Measurements from ENCODE around the gene CEP120.

Gene CEP120

GRCh38 chr5:123297198-123297831 lies 125.9 kb downstream of the CEP120 start:
- no peak overlapping the region for H3K18ac ChIP-seq (ENCODE audit: low read depth in 1 of 2, low read length in 2 of 2)

More at GRCh38 chr5:123297198-123297831, 125.9 kb downstream of the CEP120 start:
- Histone ChIP-seq H4K8ac (ENCODE audit: low read length) (no peak overlapping the region), H3K36me3 (ENCODE audit: control insufficient read depth in 1 of 2, insufficient read depth in 2 of 2, low read depth in 1 of 2, low read length in 2 of 2) (no peaks in the 10 kb centered on the region), H3K79me1 (replicated peaks; ENCODE audit: low read length, poor library complexity, severe bottlenecking) (no peaks in the 10 kb centered on the region), H2AFZ (ENCODE audit: low read depth, low read length) (no peak overlapping the region), H3K14ac (ENCODE audit: low read length in 2 of 2) (no peak overlapping the region), H2BK120ac (ENCODE audit: low read depth, low read length) (no peak overlapping the region), H2AK5ac (ENCODE audit: low read length, severe bottlenecking) (no peak overlapping the region), H3K27ac (ENCODE audit: low read length, poor library complexity, severe bottlenecking) (no peak overlapping the region), H3K4me3 (ENCODE audit: insufficient read depth in 1 of 2, low read depth in 1 of 2, low read length in 2 of 2) (no peak overlapping the region), H2BK12ac (ENCODE audit: low read length in 2 of 2) (no peak overlapping the region), H3K9ac (ENCODE audit: low read length) (no peak overlapping the region), H3K4ac (ENCODE audit: low read depth in 1 of 2, low read length in 2 of 2) (no peak overlapping the region), H3K4me1 (ENCODE audit: control insufficient read depth, insufficient read depth, low read depth, low read length) (no peaks in the 10 kb centered on the region), H3K23ac (ENCODE audit: low read length in 2 of 2) (no peak overlapping the region), H3K9me3 (ENCODE audit: control insufficient read depth, low read length) (peaks cover 3% of the 10 kb centered on the region), H4K91ac (ENCODE audit: low read length) (no peak overlapping the region), H2BK15ac (ENCODE audit: low read depth, poor library complexity, severe bottlenecking) (no peak overlapping the region), H2BK5ac (ENCODE audit: low read depth, low read length, poor library complexity, severe bottlenecking) (no peak overlapping the region), H3K27me3 (ENCODE audit: control insufficient read depth in 1 of 2, insufficient read depth in 1 of 2, low read length in 2 of 2) (no peaks in the 10 kb centered on the region), H3K4me2 (ENCODE audit: low read length, poor library complexity, severe bottlenecking) (no peak overlapping the region)
- no peak for DNase-seq
- WGBS = 67% methylated on average over 1 of the region's 2 CpGs

Data from mesenchymal stem cell (in vitro differentiated cells and primary cell).